ENCODE measurements around the gene ST6GALNAC4. TPM values are rescaled to one million over a fixed set of nuclear protein-coding genes. Genes with fewer than 3 reads are reported as not detected.

ST6GALNAC4 gene
- polyA plus RNA-seq, 3 donors, result 8.9 to 14.0 (median 10.3) TPM

GRCh38 chr9:127935765-127936221 is 19.0 kb upstream of the ST6GALNAC4 start:
- H3K9ac ChIP-seq (ENCODE audit: insufficient read depth, low read length, poor library complexity, severe bottlenecking), result no peak overlapping the region
- Mint-ChIP-seq H3K4me3 (no peak overlapping the region), H3K9me3 (peaks cover 0 to 4% (median 0%) of the 10 kb centered on the region in 7 donors), H3K36me3 (peaks cover 16 to 36% of the 10 kb centered on the region in 2 donors), H3K4me1 (peaks cover 48% of the 10 kb centered on the region), H3K27me3 (ENCODE audit: low read depth in 3 of 3) (peaks cover 14 to 18% (median 15%) of the 10 kb centered on the region in 3 donors), H3K27ac (peak overlapping the region in 2 of 7 donors; percentile 26 to 73)
- H3K36me3 ChIP-seq (replicated peaks in 1 of 2; ENCODE audit: control insufficient read depth in 1 of 2, insufficient read depth in 2 of 2, low read length in 2 of 2), result peaks cover 2 to 9% of the 10 kb centered on the region in 2 donors
- H4K20me1 ChIP-seq (ENCODE audit: insufficient read depth, low read length), result peaks cover 36% of the 10 kb centered on the region
- H3K79me2 ChIP-seq (ENCODE audit: insufficient read depth, low read length), result peaks cover 24% of the 10 kb centered on the region
- no peaks in the 10 kb centered on the region for H3K9me3 ChIP-seq (replicated peaks in 1 of 2; ENCODE audit: control insufficient read depth in 1 of 2, insufficient read depth in 1 of 2, low read length in 2 of 2)
- TF ChIP-seq CTCF (IDR thresholded peaks at IDR 0.05), result no peak
- peak overlapping the region; percentile 93 for H3K4me2 ChIP-seq (replicated peaks; ENCODE audit: extremely low read depth, low read length, poor library complexity, severe bottlenecking)
- H3K4me1 ChIP-seq (ENCODE audit: control insufficient read depth in 1 of 2, insufficient read depth in 2 of 2, low read length in 2 of 2), result peaks cover 35 to 42% of the 10 kb centered on the region in 2 donors
- intact Hi-C loops (cut with micrococcal nuclease), result no loop called here
- H3K27me3 ChIP-seq (ENCODE audit: control insufficient read depth in 2 of 2, insufficient read depth in 2 of 2, low read length in 2 of 2), result peaks cover 0 to 11% of the 10 kb centered on the region in 2 donors
- no peak overlapping the region for H2AFZ ChIP-seq (ENCODE audit: insufficient read depth, low read depth, low read length, poor library complexity, severe bottlenecking)
- no peak for DNase-seq
- 100% methylated on average over 3 of the region's 4 CpGs for whole genome bisulfite sequencing (ENCODE audit: insufficient coverage)
- no peak overlapping the region for H3K4me3 ChIP-seq (replicated peaks in 1 of 3; ENCODE audit: low read depth in 2 of 3, low read length in 3 of 3)
- H3K27ac ChIP-seq (ENCODE audit: low read depth in 1 of 2, low read length in 2 of 2), result no peak overlapping the region

GRCh38 chr9:127934986-127935385 is 18.1 kb upstream of the ST6GALNAC4 start:
- H3K27ac ChIP-seq (ENCODE audit: low read depth in 1 of 2, low read length in 2 of 2), result no peak overlapping the region
- TF ChIP-seq CTCF (IDR thresholded peaks at IDR 0.05), result no peak
- WGBS (ENCODE audit: insufficient coverage), result 80% methylated on average over 7 of the region's 11 CpGs
- intact Hi-C loops (cut with micrococcal nuclease), result no loop called here
- H3K4me2 ChIP-seq (replicated peaks; ENCODE audit: extremely low read depth, low read length, poor library complexity, severe bottlenecking), result no peak overlapping the region
- Mint-ChIP-seq H3K27ac (peak overlapping the region in 2 of 7 donors; percentile 58 to 81), H3K4me1 (peaks cover 50% of the 10 kb centered on the region), H3K4me3 (no peak overlapping the region), H3K36me3 (peaks cover 16 to 36% of the 10 kb centered on the region in 2 donors), H3K9me3 (peaks cover 0 to 4% (median 0%) of the 10 kb centered on the region in 7 donors), H3K27me3 (ENCODE audit: low read depth in 3 of 3) (peaks cover 15 to 23% (median 20%) of the 10 kb centered on the region in 3 donors)
- peaks cover 40 to 50% of the 10 kb centered on the region in 2 donors for H3K4me1 ChIP-seq (ENCODE audit: control insufficient read depth in 1 of 2, insufficient read depth in 2 of 2, low read length in 2 of 2)
- peaks cover 2 to 9% of the 10 kb centered on the region in 2 donors for H3K36me3 ChIP-seq (replicated peaks in 1 of 2; ENCODE audit: control insufficient read depth in 1 of 2, insufficient read depth in 2 of 2, low read length in 2 of 2)
- H3K9ac ChIP-seq (ENCODE audit: insufficient read depth, low read length, poor library complexity, severe bottlenecking), result no peak overlapping the region
- H3K79me2 ChIP-seq (ENCODE audit: insufficient read depth, low read length), result peaks cover 24% of the 10 kb centered on the region
- no peak for DNase-seq
- peaks cover 41% of the 10 kb centered on the region for H4K20me1 ChIP-seq (ENCODE audit: insufficient read depth, low read length)
- H3K9me3 ChIP-seq (replicated peaks in 1 of 2; ENCODE audit: control insufficient read depth in 1 of 2, insufficient read depth in 1 of 2, low read length in 2 of 2), result no peaks in the 10 kb centered on the region
- no peak overlapping the region for H2AFZ ChIP-seq (ENCODE audit: insufficient read depth, low read depth, low read length, poor library complexity, severe bottlenecking)
- no peak overlapping the region for H3K4me3 ChIP-seq (replicated peaks in 1 of 3; ENCODE audit: low read depth in 2 of 3, low read length in 3 of 3)
- H3K27me3 ChIP-seq (ENCODE audit: control insufficient read depth in 2 of 2, insufficient read depth in 2 of 2, low read length in 2 of 2), result peaks cover 4 to 15% of the 10 kb centered on the region in 2 donors
